Esophagus squamous epithelium (tissue), 4 donors: ENCODE data around the gene GRPEL1.
A peak's percentile ranks its signal among the peaks of the same experiment; 100 is the strongest.

Source experiments
- POLR2A ChIP-seq, 4 donors: fragments of 450-650 bp; IDR thresholded peaks; one replicate each; pipeline ENCODE4 v1.6.1; 2017; ENCODE audit warnings: antibody characterized with exemption in 4 of 4, mild to moderate bottlenecking in 4 of 4, moderate library complexity in 3 of 4
- TF ChIP-seq, protein P1 (sequence below), 6 experiments: fragments of 450-650 bp in 4 of 6; fragments of 200-600 bp in 2 of 6; sonication (generic) in 2 of 6; IDR thresholded peaks; one replicate each; pipeline ENCODE4 v1.5.1; 2016 to 2019; ENCODE audit warnings: antibody characterized with exemption in 6 of 6, mild to moderate bottlenecking in 4 of 6, moderate library complexity in 4 of 6

DNA sequence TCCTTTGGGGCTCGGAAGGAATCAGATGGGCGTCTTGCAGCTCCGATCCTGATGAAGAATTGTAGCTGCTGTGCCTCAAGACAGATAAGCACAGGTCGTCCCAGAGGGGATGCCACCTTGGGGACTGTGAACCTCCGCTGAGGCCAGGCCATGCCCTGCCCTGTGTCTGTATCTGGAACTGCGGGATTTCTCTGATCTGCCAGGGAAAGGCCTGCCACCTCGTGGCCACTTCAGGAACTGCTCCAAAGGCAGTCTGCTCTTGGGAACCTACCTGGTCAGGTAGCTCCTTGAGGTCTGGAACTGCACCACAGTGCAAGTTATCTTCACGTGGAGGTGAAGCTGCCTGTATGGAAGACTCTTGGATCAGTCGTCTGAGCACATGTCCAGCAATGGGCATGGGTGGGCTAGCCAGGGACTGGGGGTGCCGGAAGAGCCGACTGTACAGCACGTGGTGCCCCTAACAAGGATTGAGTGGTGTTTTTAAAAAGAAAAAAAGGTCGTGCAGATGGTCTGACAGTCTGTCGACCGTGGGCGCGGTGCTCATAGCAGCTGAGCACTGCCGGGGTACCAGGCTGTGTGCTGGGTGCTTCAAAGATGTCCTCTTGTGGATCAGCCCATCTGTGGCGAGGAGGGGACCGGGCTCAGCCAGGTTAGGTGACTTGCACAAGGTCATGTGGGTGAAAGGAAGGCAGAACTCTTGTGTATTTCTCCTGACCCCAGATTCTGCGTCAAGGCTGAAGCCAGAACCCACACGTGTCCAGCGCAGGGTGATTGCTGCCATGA is 3.1 kb upstream of the GRPEL1 start:
- TF ChIP-seq, protein P1, sequence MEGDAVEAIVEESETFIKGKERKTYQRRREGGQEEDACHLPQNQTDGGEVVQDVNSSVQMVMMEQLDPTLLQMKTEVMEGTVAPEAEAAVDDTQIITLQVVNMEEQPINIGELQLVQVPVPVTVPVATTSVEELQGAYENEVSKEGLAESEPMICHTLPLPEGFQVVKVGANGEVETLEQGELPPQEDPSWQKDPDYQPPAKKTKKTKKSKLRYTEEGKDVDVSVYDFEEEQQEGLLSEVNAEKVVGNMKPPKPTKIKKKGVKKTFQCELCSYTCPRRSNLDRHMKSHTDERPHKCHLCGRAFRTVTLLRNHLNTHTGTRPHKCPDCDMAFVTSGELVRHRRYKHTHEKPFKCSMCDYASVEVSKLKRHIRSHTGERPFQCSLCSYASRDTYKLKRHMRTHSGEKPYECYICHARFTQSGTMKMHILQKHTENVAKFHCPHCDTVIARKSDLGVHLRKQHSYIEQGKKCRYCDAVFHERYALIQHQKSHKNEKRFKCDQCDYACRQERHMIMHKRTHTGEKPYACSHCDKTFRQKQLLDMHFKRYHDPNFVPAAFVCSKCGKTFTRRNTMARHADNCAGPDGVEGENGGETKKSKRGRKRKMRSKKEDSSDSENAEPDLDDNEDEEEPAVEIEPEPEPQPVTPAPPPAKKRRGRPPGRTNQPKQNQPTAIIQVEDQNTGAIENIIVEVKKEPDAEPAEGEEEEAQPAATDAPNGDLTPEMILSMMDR (IDR thresholded peaks at IDR 0.05) = peak; percentile 96 to 99 (median 98)
- TF ChIP-seq POLR2A (IDR thresholded peaks at IDR 0.05) = no peak
